Neural cell (in vitro differentiated cells): ENCODE results near the gene MEAF6. TPM values are rescaled to one million over a fixed set of nuclear protein-coding genes. Genes with fewer than 3 reads are reported as not detected.

Source experiments
- H2AFZ ChIP-seq: fragments of 200-600, 300-800 bp; sonication (generic), shearing (Covaris generic); 2 replicates; pipeline ENCODE4 v1.6.0; 2014; ENCODE audit warnings: low read depth, mild to moderate bottlenecking, antibody characterized with exemption, low read length, moderate library complexity
- H3F3A ChIP-seq: fragments of 200-600 bp; shearing (Covaris generic); 2 replicates; pipeline ENCODE4 v1.6.1; 2016; ENCODE audit warnings: mild to moderate bottlenecking, moderate library complexity, mixed read lengths, antibody characterized with exemption, low read length; ENCODE audit not compliant: insufficient read depth, poor library complexity, severe bottlenecking
- H3K27ac ChIP-seq: fragments of 200-600, 300-800 bp; sonication (generic), shearing (Covaris generic); 2 replicates; pipeline ENCODE4 v1.5.1; 2014; ENCODE audit warnings: mild to moderate bottlenecking, low read length, moderate library complexity
- H3K27me3 ChIP-seq: fragments of 300-800, 200-600 bp; sonication (generic), shearing (Covaris generic); 2 replicates; pipeline ENCODE4 v1.6.0; 2014; ENCODE audit warnings: mild to moderate bottlenecking, low read depth, low read length, moderate library complexity; ENCODE audit not compliant: insufficient read depth
- H3K36me3 ChIP-seq: fragments of 300-800, 200-600 bp; sonication (generic), shearing (Covaris generic); 2 replicates; pipeline ENCODE4 v1.5.1; 2014; ENCODE audit warnings: mild to moderate bottlenecking, antibody characterized with exemption, low read length, moderate library complexity; ENCODE audit not compliant: insufficient read depth
- H3K4me2 ChIP-seq: fragments of 300-800, 200-600 bp; sonication (generic), shearing (Covaris generic); 2 replicates; pipeline ENCODE4 v1.6.0; 2014; ENCODE audit warnings: mild to moderate bottlenecking, low read length
- H3K4me3 ChIP-seq: fragments of 300-800, 200-600 bp; sonication (generic), shearing (Covaris generic); 2 replicates; pipeline ENCODE4 v1.5.1; 2014; ENCODE audit warnings: mild to moderate bottlenecking, low read length, moderate library complexity
- H3K79me2 ChIP-seq: fragments of 200-600 bp; shearing (Covaris generic); replicated peaks from 2 replicates; pipeline ENCODE4 v1.6.0; 2014; ENCODE audit warnings: mild to moderate bottlenecking, low read length, moderate library complexity; ENCODE audit not compliant: insufficient read depth
- H3K9ac ChIP-seq: fragments of 300-800, 200-600 bp; sonication (generic), shearing (Covaris generic); 2 replicates; pipeline ENCODE4 v1.6.1; 2016; ENCODE audit warnings: mild to moderate bottlenecking, low read length, mixed read lengths
- H3K9me2 ChIP-seq: fragments of 200-600 bp; shearing (Covaris generic); 2 replicates; pipeline ENCODE4 v1.6.1; 2016; ENCODE audit warnings: mild to moderate bottlenecking, low read length, mixed read lengths; ENCODE audit not compliant: insufficient read depth
- H3K9me3 ChIP-seq: fragments of 200-600, 300-800 bp; sonication (generic), shearing (Covaris generic); 2 replicates; pipeline ENCODE4 v1.6.1; 2016; ENCODE audit warnings: mild to moderate bottlenecking, mixed run types, low read length, moderate library complexity, mixed read lengths
- H4K20me1 ChIP-seq: fragments of 200-600 bp; shearing (Covaris generic); 2 replicates; pipeline ENCODE4 v1.6.1; 2016; ENCODE audit warnings: mild to moderate bottlenecking, mixed run types; ENCODE audit not compliant: insufficient read depth
- CTCF ChIP-seq: fragments of 450-650 bp; IDR thresholded peaks from 2 replicates; pipeline ENCODE4 v1.5.1; 2014; ENCODE audit warnings: antibody characterized with exemption, mild to moderate bottlenecking, moderate library complexity; ENCODE audit not compliant: poor library complexity, severe bottlenecking
- EP300 ChIP-seq: fragments of 450-650 bp; conservative IDR thresholded peaks from 2 replicates; pipeline ENCODE4 v1.6.1; 2014; ENCODE audit warnings: antibody characterized with exemption, mild to moderate bottlenecking, moderate library complexity; ENCODE audit not compliant: poor library complexity, severe bottlenecking
- EZH2 ChIP-seq: fragments of 200-600, 300-800 bp; shearing (Covaris generic), sonication (generic); IDR thresholded peaks from 2 replicates; pipeline ENCODE4 v1.6.1; 2014; ENCODE audit warnings: antibody characterized with exemption, low read length, borderline replicate concordance, mild to moderate bottlenecking; ENCODE audit not compliant: insufficient read depth, poor library complexity, severe bottlenecking
- MXI1 ChIP-seq: fragments of 450-650 bp; conservative IDR thresholded peaks from 2 replicates; pipeline ENCODE4 v1.6.1; 2014; ENCODE audit warnings: antibody characterized with exemption, mild to moderate bottlenecking; ENCODE audit not compliant: poor library complexity, severe bottlenecking
- POLR2AphosphoS5 ChIP-seq: IDR thresholded peaks from 2 replicates; pipeline ENCODE4 v1.6.1; 2012
- RAD21 ChIP-seq: fragments of 450-650 bp; conservative IDR thresholded peaks from 2 replicates; pipeline ENCODE4 v1.6.1; 2014; ENCODE audit warnings: antibody characterized with exemption, mild to moderate bottlenecking, moderate library complexity
- SMC3 ChIP-seq: fragments of 450-650 bp; conservative IDR thresholded peaks from 2 replicates; pipeline ENCODE4 v1.6.1; 2014; ENCODE audit warnings: antibody characterized with exemption, mild to moderate bottlenecking, moderate library complexity; ENCODE audit not compliant: poor library complexity
- TAF1 ChIP-seq: IDR thresholded peaks from 2 replicates; pipeline ENCODE4 v1.6.1; 2012; ENCODE audit warnings: low read depth
- polyA plus RNA-seq: library from polyadenylated mRNA; depleted of rRNA; stranded (reverse); fragments of >200 nt; gene quantifications from 2 replicates; pipeline ENCODE4 v1.2.3, GENCODE V29; 2014
- TF ChIP-seq, protein P1 (sequence below): IDR thresholded peaks from 2 replicates; pipeline ENCODE4 v1.6.1; 2012; ENCODE audit warnings: borderline replicate concordance

The MEAF6 gene
- polyA plus RNA-seq, 1 donor from 2014 or later: 351 TPM

- Histone ChIP-seq H3K9me2 (no peaks in the 10 kb centered on the region), H3K9ac (peak overlapping the region; percentile 89), H3K27ac (peak overlapping the region; percentile 95)
Observed at GRCh38 chr1:37513795-37514349, 694 bp downstream of the MEAF6 start.

DNA sequence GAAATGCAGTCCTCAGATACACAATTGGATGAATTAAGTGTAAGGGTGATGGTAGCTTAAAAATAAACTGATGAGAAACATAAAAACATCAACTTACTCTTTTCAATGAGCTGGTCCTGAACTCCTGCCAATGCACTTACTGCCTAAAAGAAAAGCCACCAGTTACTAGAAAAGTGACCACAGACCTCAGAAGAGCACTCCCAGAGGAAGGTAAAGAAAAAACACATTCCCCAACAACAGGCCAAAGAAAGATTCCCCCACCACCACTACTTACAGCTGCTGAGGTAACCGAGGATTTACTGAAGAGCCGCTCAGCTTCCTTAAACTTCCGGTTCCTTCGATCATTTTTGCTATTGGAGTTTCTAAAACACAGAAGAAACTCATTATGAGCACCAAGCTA lies 5.4 kb downstream of the MEAF6 start:
- H4K20me1 ChIP-seq: no peaks in the 10 kb centered on the region
- H3K36me3 ChIP-seq: peaks cover 13% of the 10 kb centered on the region
- no peaks in the 10 kb centered on the region for H3K9me2 ChIP-seq
- peaks cover 3% of the 10 kb centered on the region for H3F3A ChIP-seq
- H3K9ac ChIP-seq: no peak overlapping the region
- H3K9me3 ChIP-seq: no peaks in the 10 kb centered on the region
- H3K79me2 ChIP-seq: peaks cover 34% of the 10 kb centered on the region
- TF ChIP-seq SMC3 (no peak), TAF1 (no peak), MXI1 (no peak), POLR2AphosphoS5 (no peak), EZH2 (no peak), CTCF (no peak), RAD21 (no peak), EP300 (no peak)
- TF ChIP-seq, protein P1, sequence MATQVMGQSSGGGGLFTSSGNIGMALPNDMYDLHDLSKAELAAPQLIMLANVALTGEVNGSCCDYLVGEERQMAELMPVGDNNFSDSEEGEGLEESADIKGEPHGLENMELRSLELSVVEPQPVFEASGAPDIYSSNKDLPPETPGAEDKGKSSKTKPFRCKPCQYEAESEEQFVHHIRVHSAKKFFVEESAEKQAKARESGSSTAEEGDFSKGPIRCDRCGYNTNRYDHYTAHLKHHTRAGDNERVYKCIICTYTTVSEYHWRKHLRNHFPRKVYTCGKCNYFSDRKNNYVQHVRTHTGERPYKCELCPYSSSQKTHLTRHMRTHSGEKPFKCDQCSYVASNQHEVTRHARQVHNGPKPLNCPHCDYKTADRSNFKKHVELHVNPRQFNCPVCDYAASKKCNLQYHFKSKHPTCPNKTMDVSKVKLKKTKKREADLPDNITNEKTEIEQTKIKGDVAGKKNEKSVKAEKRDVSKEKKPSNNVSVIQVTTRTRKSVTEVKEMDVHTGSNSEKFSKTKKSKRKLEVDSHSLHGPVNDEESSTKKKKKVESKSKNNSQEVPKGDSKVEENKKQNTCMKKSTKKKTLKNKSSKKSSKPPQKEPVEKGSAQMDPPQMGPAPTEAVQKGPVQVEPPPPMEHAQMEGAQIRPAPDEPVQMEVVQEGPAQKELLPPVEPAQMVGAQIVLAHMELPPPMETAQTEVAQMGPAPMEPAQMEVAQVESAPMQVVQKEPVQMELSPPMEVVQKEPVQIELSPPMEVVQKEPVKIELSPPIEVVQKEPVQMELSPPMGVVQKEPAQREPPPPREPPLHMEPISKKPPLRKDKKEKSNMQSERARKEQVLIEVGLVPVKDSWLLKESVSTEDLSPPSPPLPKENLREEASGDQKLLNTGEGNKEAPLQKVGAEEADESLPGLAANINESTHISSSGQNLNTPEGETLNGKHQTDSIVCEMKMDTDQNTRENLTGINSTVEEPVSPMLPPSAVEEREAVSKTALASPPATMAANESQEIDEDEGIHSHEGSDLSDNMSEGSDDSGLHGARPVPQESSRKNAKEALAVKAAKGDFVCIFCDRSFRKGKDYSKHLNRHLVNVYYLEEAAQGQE: no peak
- H2AFZ ChIP-seq: no peak overlapping the region
- H3K27ac ChIP-seq: no peak overlapping the region
- no peaks in the 10 kb centered on the region for H3K27me3 ChIP-seq
- no peak overlapping the region for H3K4me3 ChIP-seq
- H3K4me2 ChIP-seq: no peak overlapping the region

More at GRCh38 chr1:37513795-37514349, 694 bp downstream of the MEAF6 start:
- H3F3A ChIP-seq: peaks cover 3% of the 10 kb centered on the region
- H3K36me3 ChIP-seq: peaks cover 6% of the 10 kb centered on the region
- H3K4me3 ChIP-seq: peak overlapping the region; percentile 76
- H2AFZ ChIP-seq: peak overlapping the region; percentile 62
- TF ChIP-seq MXI1: no peak
- peak; percentile 41 for TF ChIP-seq POLR2AphosphoS5
- TF ChIP-seq RAD21: peak; percentile 43
- TF ChIP-seq, protein P1: no peak
- no peak for TF ChIP-seq TAF1
- peaks cover 34% of the 10 kb centered on the region for H3K79me2 ChIP-seq
- H4K20me1 ChIP-seq: no peaks in the 10 kb centered on the region
- no peaks in the 10 kb centered on the region for H3K27me3 ChIP-seq
- H3K9me3 ChIP-seq: no peaks in the 10 kb centered on the region
- peak overlapping the region; percentile 17 for H3K4me2 ChIP-seq
